ENCODE data around the gene RETREG2. TPM values are rescaled to one million over a fixed set of nuclear protein-coding genes. Genes with fewer than 3 reads are reported as not detected.

RETREG2 gene
- total RNA-seq, 1 donor from 2014 or later = 29.9 TPM

GRCh38 chr2:219225350-219225749 lies 47.3 kb downstream of the RETREG2 start:
- Histone ChIP-seq H3K4me3 (no peak overlapping the region), H3K36me3 (peaks cover 71% of the 10 kb centered on the region), H3K4me1 (peaks cover 33% of the 10 kb centered on the region), H3K9me3 (replicated peaks) (no peaks in the 10 kb centered on the region), H3K27ac (replicated peaks) (no peak overlapping the region), H3K27me3 (ENCODE audit: low read depth) (no peaks in the 10 kb centered on the region)
- DNase-seq = no peak
- no peak for TF ChIP-seq CTCF (IDR thresholded peaks at IDR 0.05; ENCODE audit: borderline replicate concordance)
- intact Hi-C loops (cut with micrococcal nuclease) = loop anchor here (10.0 kb wide), 1 partner anchor 61 kb away; the partner anchor contains the start of gene NHEJ1

GRCh38 chr2:219228041-219228910 lies 50.2 kb downstream of the RETREG2 start:
- Histone ChIP-seq H3K4me1 (peaks cover 53% of the 10 kb centered on the region), H3K9me3 (replicated peaks) (no peaks in the 10 kb centered on the region), H3K27ac (replicated peaks) (peak overlapping the region; percentile 96), H3K4me3 (peak overlapping the region; percentile 83), H3K36me3 (peaks cover 61% of the 10 kb centered on the region), H3K27me3 (ENCODE audit: low read depth) (no peaks in the 10 kb centered on the region)
- no peak for DNase-seq
- intact Hi-C loops (cut with micrococcal nuclease) = loop anchor here (10.0 kb wide), 1 partner anchor 63 kb away; the partner anchor contains the start of gene NHEJ1
- TF ChIP-seq CTCF (IDR thresholded peaks at IDR 0.05; ENCODE audit: borderline replicate concordance) = no peak

GRCh38 chr2:219228911-219229304 lies 50.8 kb downstream of the RETREG2 start:
- Histone ChIP-seq H3K4me3 (peak overlapping the region; percentile 83), H3K27me3 (ENCODE audit: low read depth) (no peaks in the 10 kb centered on the region)
- intact Hi-C loops (cut with micrococcal nuclease) = loop anchor here (10.0 kb wide), 1 partner anchor 64 kb away; the partner anchor contains the start of gene NHEJ1

GRCh38 chr2:219229305-219230058 lies 51.4 kb downstream of the RETREG2 start, which contains the start of the genes ANKZF1 and ATG9A:
ANKZF1 (plus strand) TSS chr2:219229806; CDS start chr2:219230258, 452 bp downstream.
ATG9A (minus strand) TSS chr2:219229636; CDS start chr2:219228024, 1,612 bp downstream.
- H3K27me3 ChIP-seq (ENCODE audit: low read depth) = no peaks in the 10 kb centered on the region
- H3K4me3 ChIP-seq = peak within 1 kb of the TSS; percentile 83
- peaks cover 61% of the 10 kb centered on the region for H3K36me3 ChIP-seq
- H3K9me3 ChIP-seq (replicated peaks) = no peaks in the 10 kb centered on the region
- intact Hi-C loops (cut with micrococcal nuclease) = loop anchor here (10.0 kb wide), 1 partner anchor 65 kb away; the partner anchor contains the start of gene NHEJ1
- H3K27ac ChIP-seq (replicated peaks) = peak within 1 kb of the TSS; percentile 96
- H3K4me1 ChIP-seq = peaks cover 65% of the 10 kb centered on the region
- DNase-seq = peak; percentile 99
- TF ChIP-seq CTCF (IDR thresholded peaks at IDR 0.05; ENCODE audit: borderline replicate concordance) = no peak

More at GRCh38 chr2:219228911-219229304, 50.8 kb downstream of the RETREG2 start:
- H3K27ac ChIP-seq (replicated peaks) = peak overlapping the region; percentile 96
- H3K4me1 ChIP-seq = peaks cover 59% of the 10 kb centered on the region
- TF ChIP-seq CTCF (IDR thresholded peaks at IDR 0.05; ENCODE audit: borderline replicate concordance) = no peak
- no peaks in the 10 kb centered on the region for H3K9me3 ChIP-seq (replicated peaks)
- DNase-seq = no peak
- peaks cover 61% of the 10 kb centered on the region for H3K36me3 ChIP-seq

- TF ChIP-seq CTCF (IDR thresholded peaks at IDR 0.05; ENCODE audit: borderline replicate concordance) = no peak
- no peak for DNase-seq
- Histone ChIP-seq H3K4me3 (peak overlapping the region; percentile 83), H3K9me3 (replicated peaks) (no peaks in the 10 kb centered on the region), H3K4me1 (peaks cover 65% of the 10 kb centered on the region), H3K27ac (replicated peaks) (peak overlapping the region; percentile 96), H3K27me3 (ENCODE audit: low read depth) (no peaks in the 10 kb centered on the region), H3K36me3 (peaks cover 61% of the 10 kb centered on the region)
- intact Hi-C loops (cut with micrococcal nuclease) = no loop called here
Observed at GRCh38 chr2:219230059-219230540, 52.0 kb downstream of the RETREG2 start.

Data from left ventricle myocardium inferior (tissue), 1 donor.